ENCODE results near the gene PIM1. TPM values are rescaled to one million over a fixed set of nuclear protein-coding genes. Genes with fewer than 3 reads are reported as not detected.

PIM1 gene
- polyA plus RNA-seq, 1 donor from 2014 or later, result 4.1 TPM

DNA sequence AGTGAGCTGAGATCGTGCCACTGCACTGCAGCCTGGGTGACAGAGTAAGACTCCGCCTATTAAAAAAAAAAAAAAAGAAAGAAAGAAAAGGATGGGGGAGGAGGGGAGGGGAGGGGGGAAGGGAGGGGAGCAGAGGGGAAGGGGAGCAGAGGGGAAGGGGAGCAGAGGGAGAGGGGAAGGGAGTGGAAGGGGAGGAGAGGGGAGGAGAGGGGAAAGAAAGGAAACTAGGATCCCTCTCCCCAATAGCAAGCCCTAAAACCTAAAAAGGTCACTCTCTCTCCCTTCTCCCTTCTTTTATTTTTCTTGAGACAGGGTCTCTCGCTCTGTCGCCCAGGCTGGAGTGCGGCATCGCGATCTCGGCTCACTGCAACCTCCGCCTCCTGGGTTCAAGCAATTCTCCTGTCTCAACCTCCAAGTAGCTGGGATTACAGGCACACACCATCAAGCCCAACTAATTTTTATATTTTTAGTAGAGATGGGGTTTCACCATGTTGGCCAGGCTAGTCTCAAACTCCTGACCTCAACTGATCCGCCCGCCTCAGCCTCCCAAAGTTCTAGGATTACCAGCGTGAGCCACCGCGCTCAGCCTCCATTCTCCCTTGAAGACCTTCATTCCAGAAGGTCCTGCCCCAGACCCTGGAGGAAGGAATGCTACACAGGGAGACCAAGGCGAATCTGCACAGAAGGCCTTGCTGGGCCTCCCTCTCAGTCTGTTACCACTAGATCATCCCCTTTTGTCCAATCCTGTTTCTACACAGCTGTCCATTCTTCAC lies 45.8 kb upstream of the PIM1 start (continued):
- TF ChIP-seq EZH2 (IDR thresholded peaks at IDR 0.05; ENCODE audit: borderline replicate concordance, insufficient read depth, low read length, poor library complexity, severe bottlenecking) (no peak), TAF1 (IDR thresholded peaks at IDR 0.05; ENCODE audit: low read depth) (no peak)

DNA sequence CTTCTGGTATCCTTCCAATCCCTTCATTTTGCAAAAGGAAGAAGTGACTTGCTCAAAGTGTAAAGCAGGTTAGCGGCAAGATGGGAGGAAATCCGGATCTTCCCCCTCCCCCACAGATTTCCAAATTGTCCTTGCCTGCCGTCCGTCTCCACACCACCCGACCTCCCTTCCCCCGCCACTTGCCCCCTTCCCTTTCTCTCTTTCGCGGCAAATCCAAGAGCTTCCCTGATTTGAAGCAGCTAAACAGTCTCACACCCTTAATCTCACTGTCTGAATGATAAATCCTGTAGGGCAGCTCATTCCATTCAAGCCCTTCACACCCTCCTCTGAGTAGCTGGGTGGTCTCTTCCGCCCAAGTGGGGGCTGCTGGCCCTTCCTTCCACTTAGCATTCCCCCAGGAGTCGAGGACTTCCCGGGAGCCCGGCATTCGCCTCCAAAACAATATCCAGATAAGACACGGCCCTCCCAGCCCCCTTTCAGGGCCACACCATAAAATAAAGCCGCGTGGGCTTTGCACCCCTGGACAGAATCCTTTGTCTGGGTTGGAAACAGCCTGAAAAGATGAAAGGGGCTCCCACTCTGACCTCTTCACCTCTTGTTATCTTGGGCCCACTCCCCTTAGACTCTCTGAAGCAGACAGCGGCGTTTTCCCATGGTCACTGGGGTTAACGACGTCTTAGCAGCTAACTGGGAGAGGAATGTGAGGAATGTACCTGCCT lies 44.0 kb upstream of the PIM1 start:
- Histone ChIP-seq H3K4me2 (ENCODE audit: low read length) (no peak overlapping the region), H3K27ac (ENCODE audit: low read length) (no peak overlapping the region), H3K79me2 (replicated peaks; ENCODE audit: insufficient read depth, low read length) (no peaks in the 10 kb centered on the region), H3K9me2 (ENCODE audit: insufficient read depth, low read length) (no peaks in the 10 kb centered on the region), H3K27me3 (ENCODE audit: insufficient read depth, low read depth, low read length) (no peaks in the 10 kb centered on the region), H3K36me3 (ENCODE audit: insufficient read depth, low read length) (no peaks in the 10 kb centered on the region), H3K9me3 (ENCODE audit: low read length) (no peaks in the 10 kb centered on the region), H4K20me1 (ENCODE audit: insufficient read depth) (no peaks in the 10 kb centered on the region), H3K4me3 (ENCODE audit: low read length) (peak overlapping the region; percentile 15), H2AFZ (ENCODE audit: low read depth, low read length) (peak overlapping the region; percentile 48), H3K9ac (ENCODE audit: low read length) (no peak overlapping the region), H3F3A (ENCODE audit: insufficient read depth, low read length, poor library complexity, severe bottlenecking) (no peaks in the 10 kb centered on the region)
- no peak for TF ChIP-seq EZH2 (IDR thresholded peaks at IDR 0.05; ENCODE audit: borderline replicate concordance, insufficient read depth, low read length, poor library complexity, severe bottlenecking)
- no peak for TF ChIP-seq MXI1 (conservative IDR thresholded peaks at IDR 0.05; ENCODE audit: poor library complexity, severe bottlenecking)
- no peak for TF ChIP-seq REST (IDR thresholded peaks at IDR 0.05; ENCODE audit: borderline replicate concordance)
- TF ChIP-seq SMC3 (conservative IDR thresholded peaks at IDR 0.05; ENCODE audit: poor library complexity), result no peak
- TF ChIP-seq POLR2AphosphoS5 (IDR thresholded peaks at IDR 0.05), result no peak
- no peak for TF ChIP-seq TAF1 (IDR thresholded peaks at IDR 0.05; ENCODE audit: low read depth)
- TF ChIP-seq, protein P1, sequence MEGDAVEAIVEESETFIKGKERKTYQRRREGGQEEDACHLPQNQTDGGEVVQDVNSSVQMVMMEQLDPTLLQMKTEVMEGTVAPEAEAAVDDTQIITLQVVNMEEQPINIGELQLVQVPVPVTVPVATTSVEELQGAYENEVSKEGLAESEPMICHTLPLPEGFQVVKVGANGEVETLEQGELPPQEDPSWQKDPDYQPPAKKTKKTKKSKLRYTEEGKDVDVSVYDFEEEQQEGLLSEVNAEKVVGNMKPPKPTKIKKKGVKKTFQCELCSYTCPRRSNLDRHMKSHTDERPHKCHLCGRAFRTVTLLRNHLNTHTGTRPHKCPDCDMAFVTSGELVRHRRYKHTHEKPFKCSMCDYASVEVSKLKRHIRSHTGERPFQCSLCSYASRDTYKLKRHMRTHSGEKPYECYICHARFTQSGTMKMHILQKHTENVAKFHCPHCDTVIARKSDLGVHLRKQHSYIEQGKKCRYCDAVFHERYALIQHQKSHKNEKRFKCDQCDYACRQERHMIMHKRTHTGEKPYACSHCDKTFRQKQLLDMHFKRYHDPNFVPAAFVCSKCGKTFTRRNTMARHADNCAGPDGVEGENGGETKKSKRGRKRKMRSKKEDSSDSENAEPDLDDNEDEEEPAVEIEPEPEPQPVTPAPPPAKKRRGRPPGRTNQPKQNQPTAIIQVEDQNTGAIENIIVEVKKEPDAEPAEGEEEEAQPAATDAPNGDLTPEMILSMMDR (IDR thresholded peaks at IDR 0.05; ENCODE audit: poor library complexity, severe bottlenecking), result no peak
- no peak for TF ChIP-seq RAD21 (conservative IDR thresholded peaks at IDR 0.05)
- TF ChIP-seq EP300 (conservative IDR thresholded peaks at IDR 0.05; ENCODE audit: poor library complexity, severe bottlenecking), result no peak

DNA sequence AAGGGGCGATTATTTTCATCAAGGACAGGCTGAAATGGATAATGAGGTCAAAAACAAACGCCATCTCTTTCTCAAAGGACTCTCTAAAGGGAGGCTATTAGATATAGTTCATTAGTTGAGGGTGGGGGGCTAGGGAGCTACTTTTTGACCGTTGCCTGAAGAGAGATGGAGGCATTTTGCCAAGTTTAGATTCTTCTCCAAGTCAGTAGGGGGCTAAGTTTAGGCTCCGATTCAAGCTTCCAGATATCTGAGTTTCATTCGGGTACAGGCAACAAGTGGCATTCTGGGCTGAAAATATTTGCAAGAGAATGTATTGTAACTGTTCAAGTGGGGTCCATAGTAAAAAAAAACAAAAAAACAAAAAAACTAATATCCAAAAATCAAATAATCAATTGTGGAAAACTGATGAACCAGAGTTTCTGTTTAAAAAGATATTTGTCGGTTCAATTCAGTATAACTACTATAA lies 43.4 kb upstream of the PIM1 start:
- no peaks in the 10 kb centered on the region for H3K79me2 ChIP-seq (replicated peaks; ENCODE audit: insufficient read depth, low read length)
- H3F3A ChIP-seq (ENCODE audit: insufficient read depth, low read length, poor library complexity, severe bottlenecking), result no peaks in the 10 kb centered on the region
- no peak overlapping the region for H3K4me3 ChIP-seq (ENCODE audit: low read length)
- H2AFZ ChIP-seq (ENCODE audit: low read depth, low read length), result no peak overlapping the region
- no peak overlapping the region for H3K27ac ChIP-seq (ENCODE audit: low read length)
- H3K9me2 ChIP-seq (ENCODE audit: insufficient read depth, low read length), result no peaks in the 10 kb centered on the region
- TF ChIP-seq RAD21 (conservative IDR thresholded peaks at IDR 0.05), result no peak
- TF ChIP-seq EZH2 (IDR thresholded peaks at IDR 0.05; ENCODE audit: borderline replicate concordance, insufficient read depth, low read length, poor library complexity, severe bottlenecking), result no peak
- no peak for TF ChIP-seq TAF1 (IDR thresholded peaks at IDR 0.05; ENCODE audit: low read depth)
- no peak for TF ChIP-seq POLR2AphosphoS5 (IDR thresholded peaks at IDR 0.05)
- no peak overlapping the region for H3K9ac ChIP-seq (ENCODE audit: low read length)
- H3K9me3 ChIP-seq (ENCODE audit: low read length), result no peaks in the 10 kb centered on the region
- H3K4me2 ChIP-seq (ENCODE audit: low read length), result no peak overlapping the region
- H3K27me3 ChIP-seq (ENCODE audit: insufficient read depth, low read depth, low read length), result no peaks in the 10 kb centered on the region
- H4K20me1 ChIP-seq (ENCODE audit: insufficient read depth), result no peaks in the 10 kb centered on the region
- no peaks in the 10 kb centered on the region for H3K36me3 ChIP-seq (ENCODE audit: insufficient read depth, low read length)
